Tibial nerve (tissue), 4 donors: ENCODE measurements around the gene NECTIN1.

ENCODE experiments used
- EP300 ChIP-seq, 2 donors: sonication (generic); formaldehyde crosslinking; IDR thresholded peaks; one replicate each; pipeline ENCODE4 v1.6.1; 2017; ENCODE audit warnings: antibody characterized with exemption in 2 of 2, mild to moderate bottlenecking in 1 of 2
- POLR2A ChIP-seq, 2 donors: fragments of 450-650 bp; IDR thresholded peaks; one replicate each; pipeline ENCODE4 v1.6.1; 2017; ENCODE audit warnings: antibody characterized with exemption in 2 of 2, mild to moderate bottlenecking in 2 of 2, moderate library complexity in 2 of 2
- TF ChIP-seq, protein P1 (sequence below), 5 experiments: fragments of 200-600 bp in 3 of 5; fragments of 450-650 bp in 2 of 5; sonication (generic) in 3 of 5; IDR thresholded peaks; one replicate each; pipeline ENCODE4 v1.5.1; 2016 to 2019; ENCODE audit warnings: antibody characterized with exemption in 5 of 5, mild to moderate bottlenecking in 3 of 5, moderate library complexity in 2 of 5

DNA sequence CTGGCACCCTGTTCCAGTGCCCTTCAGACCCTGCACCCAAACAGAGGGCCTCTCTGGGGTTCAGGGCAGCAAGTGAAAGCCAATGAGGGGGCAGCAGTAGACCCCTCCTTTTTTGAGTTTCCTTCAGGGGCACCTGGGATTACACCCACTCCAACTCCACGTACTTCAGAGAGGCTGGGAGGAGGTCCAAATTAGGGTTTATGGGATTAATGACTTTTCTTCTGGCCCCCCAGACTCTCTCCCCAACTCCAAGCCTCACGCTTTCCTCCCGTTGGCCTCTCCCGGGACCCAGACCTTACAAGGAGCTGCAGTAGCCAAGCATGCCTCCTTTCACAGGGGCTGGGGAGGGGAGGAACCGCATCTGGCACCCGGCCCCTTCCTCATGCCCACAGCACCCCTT is 101.7 kb downstream of the NECTIN1 start:
- TF ChIP-seq, protein P1, sequence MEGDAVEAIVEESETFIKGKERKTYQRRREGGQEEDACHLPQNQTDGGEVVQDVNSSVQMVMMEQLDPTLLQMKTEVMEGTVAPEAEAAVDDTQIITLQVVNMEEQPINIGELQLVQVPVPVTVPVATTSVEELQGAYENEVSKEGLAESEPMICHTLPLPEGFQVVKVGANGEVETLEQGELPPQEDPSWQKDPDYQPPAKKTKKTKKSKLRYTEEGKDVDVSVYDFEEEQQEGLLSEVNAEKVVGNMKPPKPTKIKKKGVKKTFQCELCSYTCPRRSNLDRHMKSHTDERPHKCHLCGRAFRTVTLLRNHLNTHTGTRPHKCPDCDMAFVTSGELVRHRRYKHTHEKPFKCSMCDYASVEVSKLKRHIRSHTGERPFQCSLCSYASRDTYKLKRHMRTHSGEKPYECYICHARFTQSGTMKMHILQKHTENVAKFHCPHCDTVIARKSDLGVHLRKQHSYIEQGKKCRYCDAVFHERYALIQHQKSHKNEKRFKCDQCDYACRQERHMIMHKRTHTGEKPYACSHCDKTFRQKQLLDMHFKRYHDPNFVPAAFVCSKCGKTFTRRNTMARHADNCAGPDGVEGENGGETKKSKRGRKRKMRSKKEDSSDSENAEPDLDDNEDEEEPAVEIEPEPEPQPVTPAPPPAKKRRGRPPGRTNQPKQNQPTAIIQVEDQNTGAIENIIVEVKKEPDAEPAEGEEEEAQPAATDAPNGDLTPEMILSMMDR (IDR thresholded peaks at IDR 0.05): no peak
- TF ChIP-seq POLR2A (IDR thresholded peaks at IDR 0.05) (no peak), EP300 (IDR thresholded peaks at IDR 0.05) (no peak)
